CD4-positive, alpha-beta T cell (primary cell): ENCODE measurements around the gene ATP8A2. TPM values are rescaled to one million over a fixed set of nuclear protein-coding genes. Genes with fewer than 3 reads are reported as not detected.
"Not testable (repeated sequence)": the region's sequence is repeated elsewhere in the genome, so short reads cannot be mapped to it uniquely, and the experiment has no call there.

ENCODE experiments used
- ATAC-seq: fragments of 200-7000 bp; cut with Tn5 transposase; one replicate; pipeline ENCODE4 v1.10.0; 2022; ENCODE audit warnings: mild to moderate bottlenecking; ENCODE audit not compliant: poor library complexity
- CTCF ChIA-PET: fragments of 350-600 bp; sonication (Branson Sonifier 250); formaldehyde crosslinking; loops from one replicate; lab custom pipeline; 2021; ENCODE audit warnings: antibody characterized with exemption, inconsistent platforms; lab: Charles Lee
- POLR2A ChIA-PET: fragments of 350-600 bp; sonication (Branson Sonifier 250); formaldehyde crosslinking; loops from one replicate; lab custom pipeline; 2021; ENCODE audit warnings: antibody characterized with exemption, inconsistent platforms; lab: Charles Lee
- DNase-seq, 14 experiments: peaks; one replicate each; pipeline ENCODE4 v3.0.0-alpha.2; 2013 to 2020; ENCODE audit warnings: mixed read lengths in 2 of 14
- H3K27ac ChIP-seq, 2 donors: one replicate each; pipeline versions ENCODE4 v1.5.1 to v1.7.0; 2013; ENCODE audit warnings: low read length in 2 of 2, low read depth in 1 of 2, mild to moderate bottlenecking in 1 of 2
- H3K27me3 ChIP-seq, 2 experiments: 1 replicate in 1 of 2; 2 replicates in 1 of 2; pipeline versions ENCODE4 v1.6.1 to v1.7.0; 2013; ENCODE audit warnings: low read length in 2 of 2, control low read depth in 1 of 2, mild to moderate bottlenecking in 1 of 2, moderate library complexity in 1 of 2; ENCODE audit not compliant: insufficient read depth in 2 of 2, control insufficient read depth in 1 of 2
- H3K36me3 ChIP-seq: one replicate; pipeline ENCODE4 v1.6.1; 2013; ENCODE audit warnings: low read length, control low read depth; ENCODE audit not compliant: insufficient read depth
- H3K4me1 ChIP-seq: one replicate; pipeline ENCODE4 v1.6.1; 2013; ENCODE audit warnings: low read length, control low read depth; ENCODE audit not compliant: insufficient read depth
- H3K4me3 ChIP-seq: one replicate; pipeline ENCODE4 v1.5.1; 2013; ENCODE audit warnings: mild to moderate bottlenecking, low read length, moderate library complexity
- H3K9me3 ChIP-seq, 2 experiments: 1 replicate in 1 of 2; 2 replicates in 1 of 2; pipeline versions ENCODE4 v1.6.1 to v1.7.0; 2013; ENCODE audit warnings: low read length in 2 of 2, mild to moderate bottlenecking in 2 of 2, control low read depth in 1 of 2, moderate library complexity in 1 of 2; ENCODE audit not compliant: control insufficient read depth in 1 of 2, insufficient read depth in 1 of 2
- H3K27ac Mint-ChIP-seq: one replicate; pipeline ENCODE4 v1.8.0; 2020; ENCODE audit warnings: mixed read lengths
- H3K27me3 Mint-ChIP-seq: one replicate; pipeline ENCODE4 v1.8.0; 2021; ENCODE audit warnings: mixed read lengths
- H3K36me3 Mint-ChIP-seq: one replicate; pipeline ENCODE4 v1.8.0; 2021; ENCODE audit warnings: low read depth, mixed read lengths
- H3K4me1 Mint-ChIP-seq: one replicate; pipeline ENCODE4 v1.8.0; 2021; ENCODE audit warnings: low read depth, mixed read lengths
- H3K4me3 Mint-ChIP-seq: one replicate; pipeline ENCODE4 v1.8.0; 2020; ENCODE audit warnings: mild to moderate bottlenecking, mixed read lengths
- H3K9me3 Mint-ChIP-seq: one replicate; pipeline ENCODE4 v1.8.0; 2020; ENCODE audit warnings: mixed read lengths
- intact Hi-C, 2 experiments: fragments of 100-400 bp; cut with DNase I in 1 of 2; cut with micrococcal nuclease in 1 of 2; formaldehyde crosslinking; loops; one replicate each; pipeline versions ENCODE4 v1.15.1 to v1.9.0; 2023 to 2025; cut with DNase I, micrococcal nuclease
- total RNA-seq, 174 experiments: library from RNA in 2 of 174; stranded (reverse) in 2 of 174; gene quantifications; one replicate each; pipeline ENCODE4 v1.2.3 and lab custom pipeline; 2021 to 2026
- TF ChIP-seq, protein P1 (sequence below): fragments of 200-600 bp; IDR thresholded peaks from one replicate; pipeline ENCODE4 v1.8.0; 2022; ENCODE audit warnings: antibody characterized with exemption, mild to moderate bottlenecking

Gene ATP8A2
- total RNA-seq, 2 experiments from 2014 or later: 0.22 to 0.36 TPM

DNA sequence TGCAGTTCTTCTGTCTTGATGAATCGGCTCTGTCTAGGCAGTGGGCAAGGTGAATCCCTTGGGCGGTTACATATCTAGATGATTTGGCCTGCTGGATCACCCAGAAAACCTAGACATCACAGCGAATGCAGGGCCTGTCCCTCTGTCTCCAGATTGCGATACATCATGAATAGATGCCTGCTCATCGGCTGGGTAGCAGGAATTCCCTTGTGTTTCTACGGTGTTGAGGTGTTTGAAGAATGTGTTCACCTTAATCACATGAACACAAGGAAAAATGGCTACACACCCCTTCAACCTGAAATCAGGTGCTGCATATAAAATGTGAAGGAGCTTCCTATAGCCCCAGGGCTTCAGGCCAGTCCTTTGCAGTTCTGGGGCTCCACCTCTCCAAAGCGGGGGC lies 398.8 kb downstream of the ATP8A2 start:
- POLR2A ChIA-PET: no interaction called here
- H3K4me3 Mint-ChIP-seq: no peak overlapping the region

DNA sequence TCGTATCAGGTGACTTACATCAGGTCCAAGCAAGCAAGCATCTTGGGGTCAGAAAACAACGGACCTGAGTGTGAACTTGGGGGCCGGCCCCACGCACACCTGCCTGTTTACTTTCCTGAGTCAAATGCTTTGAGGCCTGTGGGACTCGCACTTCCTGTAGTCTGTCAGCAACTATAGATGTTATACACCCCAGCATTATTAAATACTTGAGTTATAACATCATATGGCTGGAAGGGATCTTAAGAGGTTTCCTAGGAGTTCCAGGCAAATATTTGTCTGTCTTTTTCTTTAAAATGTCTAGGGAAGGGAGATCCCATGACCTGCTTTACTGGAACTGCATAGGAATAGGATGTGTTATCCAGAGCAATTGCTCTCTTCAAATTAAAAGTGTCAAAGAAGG lies 399.4 kb downstream of the ATP8A2 start:
- ATAC-seq: no peak
- Histone ChIP-seq H3K36me3 (no peaks in the 10 kb centered on the region), H3K4me3 (no peak overlapping the region), H3K4me1 (peaks cover 6% of the 10 kb centered on the region), H3K27me3 (no peaks in the 10 kb centered on the region), H3K9me3 (no peaks in the 10 kb centered on the region), H3K27ac (no peak overlapping the region)
- ChIA-PET POLR2A (no interaction called here), CTCF (no interaction called here)
- Mint-ChIP-seq H3K9me3 (no peaks in the 10 kb centered on the region), H3K27ac (no peak overlapping the region), H3K36me3 (no peaks in the 10 kb centered on the region), H3K27me3 (no peaks in the 10 kb centered on the region), H3K4me1 (peaks cover 8% of the 10 kb centered on the region), H3K4me3 (no peak overlapping the region)
- intact Hi-C loops: no loop called here
- TF ChIP-seq, protein P1, sequence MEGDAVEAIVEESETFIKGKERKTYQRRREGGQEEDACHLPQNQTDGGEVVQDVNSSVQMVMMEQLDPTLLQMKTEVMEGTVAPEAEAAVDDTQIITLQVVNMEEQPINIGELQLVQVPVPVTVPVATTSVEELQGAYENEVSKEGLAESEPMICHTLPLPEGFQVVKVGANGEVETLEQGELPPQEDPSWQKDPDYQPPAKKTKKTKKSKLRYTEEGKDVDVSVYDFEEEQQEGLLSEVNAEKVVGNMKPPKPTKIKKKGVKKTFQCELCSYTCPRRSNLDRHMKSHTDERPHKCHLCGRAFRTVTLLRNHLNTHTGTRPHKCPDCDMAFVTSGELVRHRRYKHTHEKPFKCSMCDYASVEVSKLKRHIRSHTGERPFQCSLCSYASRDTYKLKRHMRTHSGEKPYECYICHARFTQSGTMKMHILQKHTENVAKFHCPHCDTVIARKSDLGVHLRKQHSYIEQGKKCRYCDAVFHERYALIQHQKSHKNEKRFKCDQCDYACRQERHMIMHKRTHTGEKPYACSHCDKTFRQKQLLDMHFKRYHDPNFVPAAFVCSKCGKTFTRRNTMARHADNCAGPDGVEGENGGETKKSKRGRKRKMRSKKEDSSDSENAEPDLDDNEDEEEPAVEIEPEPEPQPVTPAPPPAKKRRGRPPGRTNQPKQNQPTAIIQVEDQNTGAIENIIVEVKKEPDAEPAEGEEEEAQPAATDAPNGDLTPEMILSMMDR: no peak
- DNase-seq: no peak

More for the DNA sequence above, 398.8 kb downstream of the ATP8A2 start:
- Mint-ChIP-seq H3K27ac (no peak overlapping the region), H3K9me3 (no peaks in the 10 kb centered on the region), H3K36me3 (no peaks in the 10 kb centered on the region), H3K4me1 (peaks cover 8% of the 10 kb centered on the region), H3K27me3 (no peaks in the 10 kb centered on the region)
- Histone ChIP-seq H3K4me3 (no peak overlapping the region), H3K27me3 (no peaks in the 10 kb centered on the region), H3K9me3 (no peaks in the 10 kb centered on the region), H3K27ac (no peak overlapping the region), H3K4me1 (peaks cover 6% of the 10 kb centered on the region), H3K36me3 (no peaks in the 10 kb centered on the region)
- TF ChIP-seq, protein P1: no peak
- intact Hi-C loops: no loop called here
- CTCF ChIA-PET: interaction anchor here (0.6 kb wide), 1 partner anchor 630 kb away, joined by 3 read pairs; no protein-coding TSS in a partner anchor
- DNase-seq (no peak), ATAC-seq (no peak)

DNA sequence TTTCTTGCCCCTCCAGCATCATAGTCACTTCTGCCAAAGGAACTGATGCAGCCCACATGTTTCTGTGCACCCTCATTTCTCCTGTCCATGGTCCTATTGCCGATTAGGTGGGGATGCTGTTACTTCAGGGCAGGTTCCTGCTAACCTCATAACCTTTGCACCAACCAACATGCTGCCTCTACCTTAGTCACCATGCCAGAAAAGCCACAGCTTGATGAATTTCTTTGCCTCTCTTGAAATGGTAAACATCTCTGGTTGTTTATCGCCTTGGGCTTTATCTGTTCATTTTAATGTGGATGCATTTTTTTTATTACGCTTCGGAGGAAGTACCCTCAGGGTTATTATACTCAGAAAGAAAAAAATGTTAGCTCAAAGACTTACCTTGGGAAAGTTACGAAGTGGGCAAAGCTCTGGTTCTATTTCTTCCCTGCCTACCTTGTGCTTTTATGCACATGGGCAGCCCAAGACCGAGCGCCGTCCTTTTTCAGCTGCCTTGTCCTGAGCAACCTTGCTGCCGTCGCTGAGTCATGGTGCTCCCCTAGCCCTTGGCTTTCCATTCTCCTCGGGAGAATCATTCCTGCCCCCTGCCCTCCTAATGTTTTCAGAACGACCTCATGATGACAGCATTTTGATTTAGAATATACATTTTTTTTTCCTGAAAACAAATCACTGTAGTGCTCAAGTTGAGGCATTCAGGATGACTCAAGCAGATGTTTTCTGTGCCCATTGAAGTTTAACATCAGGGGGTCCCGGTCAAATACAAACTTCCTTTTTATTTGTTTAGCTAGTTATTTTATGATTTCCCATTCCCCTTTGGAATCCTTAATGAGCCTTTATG lies 400.1 kb downstream of the ATP8A2 start:
- H3K27ac ChIP-seq: no peak overlapping the region
- ChIA-PET CTCF (interaction anchor here (0.6 kb wide), 1 partner anchor 29 kb away, joined by 3 read pairs; no protein-coding TSS in a partner anchor), POLR2A (no interaction called here)
- TF ChIP-seq, protein P1: no peak
- H3K36me3 Mint-ChIP-seq: no peaks in the 10 kb centered on the region
- peaks cover 8% of the 10 kb centered on the region for H3K4me1 Mint-ChIP-seq
- H3K36me3 ChIP-seq: no peaks in the 10 kb centered on the region
- no peaks in the 10 kb centered on the region for H3K9me3 Mint-ChIP-seq
- no peak overlapping the region for H3K4me3 ChIP-seq
- no peaks in the 10 kb centered on the region for H3K27me3 Mint-ChIP-seq
- intact Hi-C loops: no loop called here
- no peak overlapping the region for H3K27ac Mint-ChIP-seq
- H3K9me3 ChIP-seq: no peaks in the 10 kb centered on the region
- DNase-seq (no peak), ATAC-seq (no peak)
- peaks cover 6% of the 10 kb centered on the region for H3K4me1 ChIP-seq
- H3K27me3 ChIP-seq: no peaks in the 10 kb centered on the region
- no peak overlapping the region for H3K4me3 Mint-ChIP-seq

DNA sequence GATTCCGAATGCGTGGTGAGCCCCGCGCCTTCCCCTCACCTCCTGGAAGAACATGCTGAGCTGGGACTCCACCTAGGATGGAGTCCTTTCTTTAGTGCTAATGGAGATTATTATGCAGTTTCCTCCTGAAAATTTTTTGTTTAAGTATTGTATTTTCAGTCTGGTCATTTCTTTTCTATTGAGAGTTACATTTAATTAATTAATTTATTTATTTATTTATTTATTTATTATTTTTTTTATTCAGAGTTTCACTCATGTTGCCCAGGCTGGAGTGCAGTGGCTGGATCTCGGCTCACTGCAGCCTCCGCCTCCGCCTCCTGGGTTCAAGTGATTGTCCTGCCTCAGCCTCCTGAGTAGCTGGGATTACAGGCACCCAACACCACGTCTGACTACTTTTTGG lies 400.8 kb downstream of the ATP8A2 start:
- H3K27me3 Mint-ChIP-seq, H3K36me3 Mint-ChIP-seq, H3K9me3 ChIP-seq, intact Hi-C loops, H3K27me3 ChIP-seq, H3K4me3 ChIP-seq, H3K4me1 ChIP-seq, H3K27ac Mint-ChIP-seq, ATAC-seq, POLR2A ChIA-PET, CTCF ChIA-PET, H3K27ac ChIP-seq, H3K9me3 Mint-ChIP-seq, H3K4me3 Mint-ChIP-seq, H3K36me3 ChIP-seq, DNase-seq, H3K4me1 Mint-ChIP-seq: not testable (repeated sequence)

DNA sequence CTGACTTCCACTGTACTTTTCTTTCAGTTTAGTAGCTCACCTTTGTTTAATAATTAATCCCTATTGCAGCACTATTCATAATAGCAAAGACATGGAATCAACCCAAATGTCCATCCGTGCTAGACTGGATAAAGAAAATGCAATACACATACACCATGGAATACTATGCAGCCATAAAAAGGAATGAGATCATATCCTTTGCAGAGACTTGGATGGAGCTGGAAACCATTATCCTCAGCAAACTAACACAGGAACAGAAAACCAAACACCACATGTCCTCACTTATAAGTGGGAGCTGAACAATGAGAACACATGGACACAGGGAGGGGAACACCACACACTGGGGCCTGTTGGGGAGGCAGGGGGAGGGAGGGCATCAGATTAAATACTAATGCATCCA lies 402.3 kb downstream of the ATP8A2 start:
- H3K4me3 ChIP-seq, H3K27me3 Mint-ChIP-seq, H3K27ac ChIP-seq, H3K9me3 Mint-ChIP-seq, H3K4me3 Mint-ChIP-seq, H3K27ac Mint-ChIP-seq, CTCF ChIA-PET, H3K27me3 ChIP-seq, H3K36me3 Mint-ChIP-seq, POLR2A ChIA-PET, H3K4me1 ChIP-seq, H3K36me3 ChIP-seq, H3K9me3 ChIP-seq, DNase-seq, ATAC-seq, H3K4me1 Mint-ChIP-seq, intact Hi-C loops: not testable (repeated sequence)
